ENCODE data around the gene DEFB118.

DEFB118 gene

GRCh38 chr20:31374346-31374745, 5.9 kb downstream of the DEFB118 start:
- TF ChIP-seq, protein P1, sequence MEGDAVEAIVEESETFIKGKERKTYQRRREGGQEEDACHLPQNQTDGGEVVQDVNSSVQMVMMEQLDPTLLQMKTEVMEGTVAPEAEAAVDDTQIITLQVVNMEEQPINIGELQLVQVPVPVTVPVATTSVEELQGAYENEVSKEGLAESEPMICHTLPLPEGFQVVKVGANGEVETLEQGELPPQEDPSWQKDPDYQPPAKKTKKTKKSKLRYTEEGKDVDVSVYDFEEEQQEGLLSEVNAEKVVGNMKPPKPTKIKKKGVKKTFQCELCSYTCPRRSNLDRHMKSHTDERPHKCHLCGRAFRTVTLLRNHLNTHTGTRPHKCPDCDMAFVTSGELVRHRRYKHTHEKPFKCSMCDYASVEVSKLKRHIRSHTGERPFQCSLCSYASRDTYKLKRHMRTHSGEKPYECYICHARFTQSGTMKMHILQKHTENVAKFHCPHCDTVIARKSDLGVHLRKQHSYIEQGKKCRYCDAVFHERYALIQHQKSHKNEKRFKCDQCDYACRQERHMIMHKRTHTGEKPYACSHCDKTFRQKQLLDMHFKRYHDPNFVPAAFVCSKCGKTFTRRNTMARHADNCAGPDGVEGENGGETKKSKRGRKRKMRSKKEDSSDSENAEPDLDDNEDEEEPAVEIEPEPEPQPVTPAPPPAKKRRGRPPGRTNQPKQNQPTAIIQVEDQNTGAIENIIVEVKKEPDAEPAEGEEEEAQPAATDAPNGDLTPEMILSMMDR (IDR thresholded peaks at IDR 0.05; ENCODE audit: low read depth, low read length, missing control alignments) = no peak
- no peak for DNase-seq (ENCODE audit: low read depth)

DNA sequence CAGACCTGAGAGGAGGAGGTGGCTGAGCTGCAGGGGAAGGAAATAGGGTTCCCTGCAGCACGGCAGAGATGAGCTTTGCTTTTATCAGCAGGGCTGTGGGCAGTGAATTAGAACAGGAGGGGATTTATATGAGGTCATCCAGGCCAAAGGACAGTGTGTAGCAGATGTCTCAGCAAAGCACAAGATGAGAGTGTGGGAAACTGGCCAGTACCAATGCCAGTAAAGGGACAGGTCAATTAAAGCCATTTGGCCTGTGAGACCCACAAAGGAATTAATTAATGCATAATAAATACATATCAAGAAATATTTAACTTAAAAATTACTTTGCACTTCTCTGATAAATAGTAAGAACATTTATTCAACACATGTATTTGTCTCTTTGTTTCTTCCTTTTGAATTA, 22.1 kb downstream of the DEFB118 start, which contains the start of gene DEFB119:
Gene DEFB119 (minus strand): TSS at position 101 of the 400 bp plus-strand sequence. CDS start 107 bp downstream, outside the sequence.
- H3K4me3 ChIP-seq (ENCODE audit: low read depth, low read length) = no peak within 1 kb of the TSS
- TF ChIP-seq, protein P1 (IDR thresholded peaks at IDR 0.05; ENCODE audit: low read depth, low read length, missing control alignments) = no peak
- DNase-seq (ENCODE audit: low read depth) = no peak

More at GRCh38 chr20:31374346-31374745, 5.9 kb downstream of the DEFB118 start:
- H3K4me3 ChIP-seq (ENCODE audit: low read depth, low read length) = no peak overlapping the region

- no peak for DNase-seq (ENCODE audit: low read depth)
Observed at GRCh38 chr20:31392836-31393235, 24.4 kb downstream of the DEFB118 start.

DNA sequence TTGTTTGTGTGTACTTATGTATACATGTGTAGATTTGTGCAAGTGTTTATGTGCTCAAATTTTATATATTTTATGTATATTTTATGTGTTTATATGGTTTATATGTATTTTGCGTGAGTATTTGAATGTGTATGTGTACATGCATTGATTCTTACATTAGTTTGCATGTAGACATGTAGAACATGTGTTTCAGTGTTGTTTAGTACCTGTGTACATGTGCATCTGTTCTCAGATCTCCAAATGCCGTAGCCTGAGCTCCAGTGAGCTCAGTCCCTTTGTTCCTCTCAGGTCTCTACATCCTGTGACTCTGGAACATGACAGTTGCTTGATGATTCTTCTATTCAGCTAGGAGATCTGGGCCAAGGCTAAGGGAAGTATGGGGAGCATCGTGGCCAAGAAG, 26.5 kb downstream of the DEFB118 start:
- no peak overlapping the region for H3K4me3 ChIP-seq (ENCODE audit: low read depth, low read length)
- TF ChIP-seq, protein P1 (IDR thresholded peaks at IDR 0.05; ENCODE audit: low read depth, low read length, missing control alignments) = no peak
- DNase-seq (ENCODE audit: low read depth) = no peak

More at GRCh38 chr20:31392836-31393235, 24.4 kb downstream of the DEFB118 start:
- TF ChIP-seq, protein P1 (IDR thresholded peaks at IDR 0.05; ENCODE audit: low read depth, low read length, missing control alignments) = no peak
- no peak overlapping the region for H3K4me3 ChIP-seq (ENCODE audit: low read depth, low read length)

- DNase-seq (ENCODE audit: low read depth) = no peak
- no peak overlapping the region for H3K4me3 ChIP-seq (ENCODE audit: low read depth, low read length)
- TF ChIP-seq, protein P1 (IDR thresholded peaks at IDR 0.05; ENCODE audit: low read depth, low read length, missing control alignments) = no peak
Observed at GRCh38 chr20:31403886-31404285, 35.5 kb downstream of the DEFB118 start.

DNA sequence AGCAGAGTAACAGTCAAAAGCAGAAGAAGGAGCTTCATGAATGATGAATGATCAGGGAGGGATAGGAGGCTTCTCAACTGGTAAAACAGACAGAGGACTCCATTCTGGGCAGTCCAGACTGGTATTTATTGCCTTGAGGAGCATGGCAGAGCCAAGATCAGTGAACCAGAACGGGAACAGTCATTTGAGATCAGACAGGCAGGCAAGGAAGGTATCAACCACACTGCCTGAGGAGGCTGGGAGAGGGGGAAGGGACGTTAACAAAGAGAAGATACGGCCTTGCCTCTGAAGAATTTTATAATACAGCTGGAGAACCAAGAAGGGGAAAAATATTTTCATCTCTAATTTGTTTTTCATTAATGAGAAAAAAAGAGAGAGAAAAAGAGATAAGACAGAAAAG, 37.7 kb downstream of the DEFB118 start, which contains the start of gene DEFB121:
Gene DEFB121 (minus strand): TSS at position 101 of the 400 bp plus-strand sequence. CDS start 63 bp downstream, at position 38.
- TF ChIP-seq, protein P1 (IDR thresholded peaks at IDR 0.05; ENCODE audit: low read depth, low read length, missing control alignments) = no peak
- H3K4me3 ChIP-seq (ENCODE audit: low read depth, low read length) = no peak within 1 kb of the TSS
- DNase-seq (ENCODE audit: low read depth) = no peak

GRCh38 chr20:31410011-31410410, 41.6 kb downstream of the DEFB118 start:
- DNase-seq (ENCODE audit: low read depth) = no peak
- no peak overlapping the region for H3K4me3 ChIP-seq (ENCODE audit: low read depth, low read length)
- TF ChIP-seq, protein P1 (IDR thresholded peaks at IDR 0.05; ENCODE audit: low read depth, low read length, missing control alignments) = no peak

All from GM12864 (cell line).